ENCODE measurements around the gene MFSD6. TPM values are rescaled to one million over a fixed set of nuclear protein-coding genes. Genes with fewer than 3 reads are reported as not detected.

MFSD6 gene
- total and polyA plus RNA-seq, 9 donors = 7.7 to 68.1 (median 11.8) TPM

DNA sequence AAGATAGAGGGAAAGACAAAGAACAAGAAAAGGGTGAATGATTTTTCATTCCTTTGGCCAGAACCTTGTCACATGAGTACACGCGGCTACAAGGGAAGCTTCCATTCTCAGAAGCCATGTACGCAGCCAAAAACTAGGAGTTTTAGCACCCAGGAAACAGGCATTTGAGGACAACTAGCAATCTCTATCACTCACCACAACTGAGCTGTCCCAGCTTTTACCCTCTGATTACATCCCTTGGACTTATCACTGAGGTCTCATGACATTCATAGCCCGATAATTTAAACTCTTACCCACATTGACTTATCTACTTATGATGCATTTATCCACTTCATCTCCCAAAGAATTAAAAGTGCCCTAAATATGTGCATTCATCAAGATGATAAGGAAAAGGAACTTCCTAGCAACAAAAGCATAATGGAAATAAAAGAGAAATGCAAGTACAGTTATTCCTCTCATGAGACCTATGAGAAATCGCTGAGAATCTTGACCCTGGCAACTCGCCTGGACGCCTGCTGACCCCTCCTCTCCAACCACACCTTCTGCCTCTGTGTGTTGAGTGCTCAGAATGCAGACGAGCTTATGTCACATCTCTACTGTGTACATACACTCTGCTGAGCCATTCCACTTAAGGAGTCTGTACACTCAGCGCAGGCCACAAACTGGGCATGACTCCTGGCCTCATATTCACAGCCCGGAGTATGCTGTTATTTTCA is 28.7 kb upstream of the MFSD6 start:
- intact Hi-C loops (cut with DNase I) = loop anchor here in 1 of 4 donors (10.0 kb wide), 1 partner anchor 55 kb away; no protein-coding TSS in a partner anchor
- 80 to 84% (median 81%) methylated on average over 10 of the region's 10 CpGs for WGBS, 3 donors
- Histone ChIP-seq H3K36me3 (no peaks in the 10 kb centered on the region), H3K27me3 (no peaks in the 10 kb centered on the region), H3K4me3 (no peak overlapping the region), H3K27ac (no peak overlapping the region), H3K4me1 (ENCODE audit: insufficient read depth) (no peaks in the 10 kb centered on the region), H3K9me3 (no peaks in the 10 kb centered on the region)
- TF ChIP-seq EP300 (IDR thresholded peaks at IDR 0.05) (no peak), POLR2A (IDR thresholded peaks at IDR 0.05) (no peak)
- TF ChIP-seq, protein P1, sequence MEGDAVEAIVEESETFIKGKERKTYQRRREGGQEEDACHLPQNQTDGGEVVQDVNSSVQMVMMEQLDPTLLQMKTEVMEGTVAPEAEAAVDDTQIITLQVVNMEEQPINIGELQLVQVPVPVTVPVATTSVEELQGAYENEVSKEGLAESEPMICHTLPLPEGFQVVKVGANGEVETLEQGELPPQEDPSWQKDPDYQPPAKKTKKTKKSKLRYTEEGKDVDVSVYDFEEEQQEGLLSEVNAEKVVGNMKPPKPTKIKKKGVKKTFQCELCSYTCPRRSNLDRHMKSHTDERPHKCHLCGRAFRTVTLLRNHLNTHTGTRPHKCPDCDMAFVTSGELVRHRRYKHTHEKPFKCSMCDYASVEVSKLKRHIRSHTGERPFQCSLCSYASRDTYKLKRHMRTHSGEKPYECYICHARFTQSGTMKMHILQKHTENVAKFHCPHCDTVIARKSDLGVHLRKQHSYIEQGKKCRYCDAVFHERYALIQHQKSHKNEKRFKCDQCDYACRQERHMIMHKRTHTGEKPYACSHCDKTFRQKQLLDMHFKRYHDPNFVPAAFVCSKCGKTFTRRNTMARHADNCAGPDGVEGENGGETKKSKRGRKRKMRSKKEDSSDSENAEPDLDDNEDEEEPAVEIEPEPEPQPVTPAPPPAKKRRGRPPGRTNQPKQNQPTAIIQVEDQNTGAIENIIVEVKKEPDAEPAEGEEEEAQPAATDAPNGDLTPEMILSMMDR (IDR thresholded peaks at IDR 0.05) = no peak
- no peak for DNase-seq

DNA sequence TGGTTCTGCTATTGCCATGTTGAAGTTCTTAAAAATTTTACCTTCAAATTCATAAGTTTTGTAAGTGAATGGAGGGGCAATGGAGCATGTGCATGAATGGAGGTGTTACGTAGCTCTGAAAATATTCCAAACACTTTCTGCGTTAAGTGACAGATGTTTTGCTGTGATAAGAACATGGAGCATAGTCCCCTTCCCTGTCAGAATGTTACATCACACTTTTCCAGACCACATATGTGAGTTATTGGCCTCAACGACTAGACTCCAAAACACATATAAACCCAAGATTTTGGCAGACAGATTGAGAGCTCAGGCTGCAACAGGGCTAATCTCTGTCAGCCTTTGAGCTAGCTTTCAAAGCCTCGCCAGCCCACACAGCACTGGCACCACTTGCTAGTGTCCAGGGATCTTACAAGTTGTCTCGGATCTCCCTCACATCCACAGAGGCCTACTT is 27.2 kb upstream of the MFSD6 start:
- intact Hi-C loops (cut with DNase I) = no loop called here
- H3K4me3 ChIP-seq = no peak overlapping the region
- TF ChIP-seq POLR2A (IDR thresholded peaks at IDR 0.05) (no peak), EP300 (IDR thresholded peaks at IDR 0.05) (no peak)
- TF ChIP-seq, protein P1 (IDR thresholded peaks at IDR 0.05) = no peak
- 83 to 85% (median 85%) methylated on average over 5 of the region's 5 CpGs for WGBS, 3 donors
- H3K4me1 ChIP-seq (ENCODE audit: insufficient read depth) = no peaks in the 10 kb centered on the region
- no peaks in the 10 kb centered on the region for H3K36me3 ChIP-seq
- no peaks in the 10 kb centered on the region for H3K9me3 ChIP-seq
- no peaks in the 10 kb centered on the region for H3K27me3 ChIP-seq
- H3K27ac ChIP-seq = no peak overlapping the region
- no peak for DNase-seq

DNA sequence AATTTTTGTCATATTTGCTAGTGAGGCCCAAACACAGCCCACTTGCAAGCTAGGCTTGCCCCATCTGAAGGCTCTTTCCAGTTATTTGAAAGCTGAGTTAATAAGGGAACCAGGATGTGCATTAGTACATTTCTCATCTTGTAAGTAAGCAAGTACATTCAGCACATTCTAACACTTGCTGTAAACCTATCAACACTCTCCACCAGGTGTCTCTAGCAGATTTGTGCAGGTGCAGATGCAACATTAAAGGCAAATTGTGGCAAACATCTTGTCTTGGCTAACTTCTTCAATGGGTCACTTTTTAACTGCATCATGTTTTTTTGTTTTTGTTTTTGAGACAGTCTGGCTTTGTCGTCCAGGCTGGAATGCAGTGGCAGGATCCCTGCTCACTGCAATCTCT is 25.3 kb upstream of the MFSD6 start:
- no peak for DNase-seq

DNA sequence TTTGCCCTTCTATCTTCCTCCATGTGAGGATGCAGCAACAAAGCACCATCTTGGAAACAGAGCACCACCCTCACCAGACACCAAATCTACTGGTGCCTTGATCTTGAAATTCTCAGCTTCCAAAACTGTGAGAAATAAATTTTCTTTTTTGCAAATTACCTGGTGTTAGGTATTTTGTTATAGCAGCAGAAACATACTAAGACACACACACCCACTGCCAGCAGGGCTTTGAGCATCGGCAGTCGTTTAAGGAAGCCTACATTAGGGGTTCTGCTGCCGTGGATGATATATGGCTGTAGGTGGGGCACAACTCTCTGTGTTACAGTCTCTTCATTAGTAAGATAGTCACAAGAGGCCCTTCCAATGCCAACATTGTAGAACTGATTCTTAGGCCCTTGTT is 20.7 kb upstream of the MFSD6 start:
- WGBS, 3 donors = 89 to 94% (median 89%) methylated on average over 3 of the region's 3 CpGs
- TF ChIP-seq EP300 (IDR thresholded peaks at IDR 0.05) (no peak), POLR2A (IDR thresholded peaks at IDR 0.05) (no peak)
- TF ChIP-seq, protein P1 (IDR thresholded peaks at IDR 0.05) = no peak
- H3K4me1 ChIP-seq (ENCODE audit: insufficient read depth) = no peaks in the 10 kb centered on the region

More for the DNA sequence above, 25.3 kb upstream of the MFSD6 start:
- no peak overlapping the region for H3K27ac ChIP-seq
- no peak overlapping the region for H3K4me3 ChIP-seq
- intact Hi-C loops (cut with DNase I) = no loop called here
- H3K36me3 ChIP-seq = no peaks in the 10 kb centered on the region
- no peak for TF ChIP-seq POLR2A (IDR thresholded peaks at IDR 0.05)
- 8 to 16% (median 10%) methylated on average over 1 of the region's 1 CpG for WGBS, 3 donors
- H3K9me3 ChIP-seq = no peaks in the 10 kb centered on the region
- no peaks in the 10 kb centered on the region for H3K4me1 ChIP-seq (ENCODE audit: insufficient read depth)
- no peaks in the 10 kb centered on the region for H3K27me3 ChIP-seq

DNA sequence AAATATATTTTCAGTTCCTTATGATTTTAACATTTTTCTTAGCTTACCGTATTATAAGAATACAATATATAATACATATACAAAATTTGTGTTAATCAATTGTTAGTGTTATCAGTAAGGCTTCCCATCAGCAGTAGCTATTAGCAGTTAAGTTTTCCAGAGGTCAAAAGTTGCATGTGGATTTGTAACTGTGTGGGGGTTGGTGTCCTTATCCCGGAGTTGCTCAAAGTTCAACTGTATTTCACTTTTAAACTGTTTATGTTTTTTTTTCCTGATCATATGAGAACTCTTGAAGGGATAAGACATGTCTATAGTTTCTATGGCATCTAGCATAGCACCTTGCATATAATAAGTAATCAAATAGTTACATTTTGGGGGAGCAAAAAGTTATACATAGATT is 11.9 kb upstream of the MFSD6 start:
- Histone ChIP-seq H3K4me3 (no peak overlapping the region), H3K27me3 (no peaks in the 10 kb centered on the region), H3K9me3 (no peaks in the 10 kb centered on the region), H3K27ac (no peak overlapping the region), H3K4me1 (ENCODE audit: insufficient read depth) (no peaks in the 10 kb centered on the region), H3K36me3 (no peaks in the 10 kb centered on the region)
- 63 to 66% (median 65%) methylated on average over 2 of the region's 2 CpGs for WGBS, 3 donors
- TF ChIP-seq, protein P1 (IDR thresholded peaks at IDR 0.05) = no peak
- TF ChIP-seq EP300 (IDR thresholded peaks at IDR 0.05) = no peak
- TF ChIP-seq POLR2A (IDR thresholded peaks at IDR 0.05) = no peak
- intact Hi-C loops (cut with DNase I) = no loop called here
- no peak for DNase-seq

More for the DNA sequence above, 20.7 kb upstream of the MFSD6 start:
- no peak for DNase-seq
- Histone ChIP-seq H3K4me3 (no peak overlapping the region), H3K9me3 (no peaks in the 10 kb centered on the region), H3K36me3 (no peaks in the 10 kb centered on the region), H3K27ac (no peak overlapping the region), H3K27me3 (no peaks in the 10 kb centered on the region)
- intact Hi-C loops (cut with DNase I) = no loop called here

All from ovary (tissue), 9 donors.